ENCODE measurements around the gene RAI14.

DNA sequence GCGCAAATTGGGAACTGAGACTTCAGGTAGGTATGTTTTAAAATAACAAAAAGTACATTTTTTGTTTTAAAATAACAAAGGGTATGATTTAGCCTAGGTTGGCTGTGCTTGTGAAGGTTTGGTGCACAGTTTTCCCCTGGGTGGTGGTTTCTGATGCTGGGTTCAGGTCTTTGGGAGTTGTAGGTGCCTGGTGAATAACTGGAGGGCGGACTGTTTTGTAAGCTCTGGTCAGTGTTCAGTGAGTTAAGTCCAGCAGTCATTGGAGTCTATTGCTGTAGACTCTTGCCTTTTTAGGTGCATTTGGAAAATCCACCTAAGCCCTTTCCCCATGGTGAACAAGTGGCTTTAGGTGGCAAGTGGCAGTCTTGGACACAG lies 43.9 kb downstream of the RAI14 start:
- TF ChIP-seq CTCF (conservative IDR thresholded peaks at IDR 0.05; ENCODE audit: low read depth, low read length) (no peak), EZH2 (IDR thresholded peaks at IDR 0.05; ENCODE audit: borderline replicate concordance, low read depth, low read length, poor library complexity, severe bottlenecking) (no peak)

Data from A673 (cell line).